HEK293T (cell line): ENCODE measurements around the gene WWOX.
"Not testable (repeated sequence)": the region's sequence is repeated elsewhere in the genome, so short reads cannot be mapped to it uniquely, and the experiment has no call there.

Source experiments
- CTCF ChIA-PET: fragments of 350-600 bp; formaldehyde crosslinking; extraction: SDS; loops from one replicate; lab custom pipeline; 2021; ENCODE audit warnings: antibody characterized with exemption, inconsistent platforms; lab: Yijun Ruan, JAX
- POLR2A ChIA-PET: fragments of 350-600 bp; formaldehyde crosslinking; extraction: SDS; loops from one replicate; lab custom pipeline; 2020; ENCODE audit warnings: antibody characterized with exemption, inconsistent platforms; lab: Yijun Ruan, JAX
- DNase-seq: peaks from one replicate; pipeline ENCODE4 v3.0.0; 2012; ENCODE audit warnings: mixed read lengths; ENCODE audit errors: extremely low spot score
- ARNT ChIP-seq: fragments of 450-650 bp; IDR thresholded peaks from 2 replicates; pipeline ENCODE4 v1.6.1; 2017; ENCODE audit warnings: mild to moderate bottlenecking
- BHLHE40 ChIP-seq: fragments of 450-650 bp; IDR thresholded peaks from 2 replicates; pipeline ENCODE4 v1.6.1; 2016; ENCODE audit warnings: mild to moderate bottlenecking, moderate library complexity, borderline replicate concordance
- CTBP1 ChIP-seq: fragments of 450-650 bp; IDR thresholded peaks from 2 replicates; pipeline ENCODE4 v1.6.1; 2016; ENCODE audit warnings: borderline replicate concordance
- ELF4 ChIP-seq: fragments of 450-650 bp; IDR thresholded peaks from 2 replicates; pipeline ENCODE4 v1.6.1; 2017; ENCODE audit warnings: antibody characterized with exemption
- FOXA1 ChIP-seq: fragments of 450-650 bp; IDR thresholded peaks from 2 replicates; pipeline ENCODE4 v1.6.1; 2016; ENCODE audit warnings: mild to moderate bottlenecking
- FOXK2 ChIP-seq: fragments of 450-650 bp; IDR thresholded peaks from 2 replicates; pipeline ENCODE4 v1.6.1; 2016; ENCODE audit warnings: mild to moderate bottlenecking
- FOXM1 ChIP-seq: fragments of 450-650 bp; IDR thresholded peaks from 2 replicates; pipeline ENCODE4 v1.6.1; 2017; ENCODE audit warnings: mild to moderate bottlenecking, borderline replicate concordance
- HDGF ChIP-seq: fragments of 450-650 bp; IDR thresholded peaks from 2 replicates; pipeline ENCODE4 v1.6.1; 2017; ENCODE audit warnings: antibody characterized with exemption, borderline replicate concordance
- L3MBTL2 ChIP-seq: fragments of 450-650 bp; conservative IDR thresholded peaks from 2 replicates; pipeline ENCODE4 v1.6.1; 2016; ENCODE audit warnings: mild to moderate bottlenecking
- LEF1 ChIP-seq: fragments of 450-650 bp; IDR thresholded peaks from 2 replicates; pipeline ENCODE4 v1.6.1; 2017; ENCODE audit warnings: mild to moderate bottlenecking, borderline replicate concordance
- NFRKB ChIP-seq: fragments of 450-650 bp; IDR thresholded peaks from 2 replicates; pipeline ENCODE4 v1.6.1; 2016; ENCODE audit warnings: mild to moderate bottlenecking, moderate library complexity
- PKNOX1 ChIP-seq: fragments of 450-650 bp; IDR thresholded peaks from 2 replicates; pipeline ENCODE4 v1.6.1; 2016
- SP1 ChIP-seq: fragments of 450-650 bp; IDR thresholded peaks from 2 replicates; pipeline ENCODE4 v1.6.1; 2017
- SUZ12 ChIP-seq: fragments of 450-650 bp; IDR thresholded peaks from 2 replicates; pipeline ENCODE4 v1.6.1; 2016; ENCODE audit warnings: mild to moderate bottlenecking
- TARDBP ChIP-seq: fragments of 450-650 bp; IDR thresholded peaks from 2 replicates; pipeline ENCODE4 v1.6.1; 2016
- ZNF384 ChIP-seq: fragments of 450-650 bp; IDR thresholded peaks from 2 replicates; pipeline ENCODE4 v1.6.1; 2016

Gene WWOX

DNA sequence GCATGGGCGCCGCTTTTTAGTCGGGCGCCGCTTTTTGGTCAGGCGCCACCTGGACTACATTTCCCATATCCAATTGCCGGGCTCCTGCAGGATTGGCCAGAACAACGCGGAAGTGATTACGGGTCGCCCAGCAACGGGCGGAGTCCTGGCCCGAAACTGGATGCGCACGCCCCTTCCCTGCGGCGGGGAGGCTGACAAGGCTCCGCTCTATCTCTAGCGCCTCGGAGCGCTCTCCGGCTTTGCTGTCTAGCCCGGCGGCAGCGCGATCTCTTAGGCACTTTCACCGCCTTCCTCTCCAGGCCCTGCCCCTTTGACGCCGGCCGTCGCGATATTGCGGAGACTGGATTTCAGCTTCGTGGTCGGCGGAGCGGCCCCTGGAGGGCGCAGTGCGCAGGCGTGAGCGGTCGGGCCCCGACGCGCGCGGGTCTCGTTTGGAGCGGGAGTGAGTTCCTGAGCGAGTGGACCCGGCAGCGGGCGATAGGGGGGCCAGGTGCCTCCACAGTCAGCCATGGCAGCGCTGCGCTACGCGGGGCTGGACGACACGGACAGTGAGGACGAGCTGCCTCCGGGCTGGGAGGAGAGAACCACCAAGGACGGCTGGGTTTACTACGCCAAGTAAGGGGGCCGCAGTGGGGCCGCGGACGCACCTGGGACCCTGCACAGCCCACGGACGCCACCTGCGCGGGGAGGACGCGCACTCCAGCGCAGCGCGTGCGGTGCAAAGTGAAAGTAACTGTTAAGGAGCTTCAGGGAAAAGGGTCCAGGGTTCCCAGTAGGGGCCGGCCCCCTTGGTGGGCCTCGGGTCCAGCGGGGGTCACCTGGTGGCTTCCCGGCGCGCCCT, at the start of gene WWOX:
TSS of gene WWOX (plus strand) at position 384 of the 841 bp plus-strand sequence.
- DNase-seq: peak; percentile 90
- TF ChIP-seq FOXM1 (peak; percentile 63; the same call in 1 of the 2 replicates), FOXK2 (no peak), CTBP1 (peak; percentile 64; the same call in 1 of the 2 replicates), ELF4 (peak; percentile 87)
- ChIA-PET POLR2A (interaction anchor here (0.8 to 1.6 kb wide), 7 partner anchors 9 to 101 kb away, joined by 3 to 10 read pairs (median 3); no protein-coding TSS in a partner anchor), CTCF (interaction anchor here (0.7 to 1.0 kb wide), 3 partner anchors 11 to 46 kb away, joined by 4 to 5 read pairs (median 5); no protein-coding TSS in a partner anchor)

DNA sequence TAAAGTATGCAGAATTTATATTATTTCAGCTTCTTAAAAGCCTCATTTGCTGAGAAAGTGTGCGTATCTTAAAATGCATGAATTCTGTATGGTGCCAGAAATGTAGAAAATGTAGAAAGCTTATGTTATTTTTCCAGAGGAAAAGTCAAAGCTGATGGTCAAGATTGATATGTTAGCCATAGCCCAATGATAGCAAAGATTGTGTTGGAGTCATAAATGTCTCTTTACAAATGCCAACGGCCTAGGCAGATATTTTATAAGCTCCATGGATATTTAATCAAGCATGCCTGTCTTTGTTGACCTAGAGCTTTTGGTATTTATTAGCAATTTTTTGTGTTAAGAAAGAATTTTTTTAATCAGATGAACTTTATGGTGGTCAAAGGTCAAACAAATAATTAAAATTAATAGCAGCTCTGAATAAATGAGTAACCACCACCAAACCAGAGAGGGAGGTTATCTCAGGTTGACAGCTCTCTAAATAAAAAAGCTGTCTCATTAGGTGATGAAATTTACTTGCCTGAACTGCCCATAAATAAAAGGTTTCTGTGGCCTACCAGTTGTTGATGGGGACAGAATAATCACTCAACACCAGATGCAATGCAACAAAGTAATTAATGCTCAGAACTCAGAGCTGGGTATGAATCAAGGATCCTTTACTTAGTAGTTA, 48.6 kb upstream of the WWOX start:
- POLR2A ChIA-PET: interaction anchor here (1.2 kb wide), 1 partner anchor 18 kb away, joined by 3 read pairs; no protein-coding TSS in a partner anchor
- TF ChIP-seq SUZ12: no peak
- TF ChIP-seq CTBP1: no peak
- TF ChIP-seq PKNOX1: no peak
- no peak for TF ChIP-seq ZNF384
- TF ChIP-seq FOXA1: no peak
- TF ChIP-seq ARNT: no peak
- TF ChIP-seq NFRKB: no peak
- TF ChIP-seq ELF4: no peak
- CTCF ChIA-PET: interaction anchor here (0.6 kb wide), 1 partner anchor 90 kb away, joined by 3 read pairs; no protein-coding TSS in a partner anchor
- DNase-seq: no peak

- ChIA-PET POLR2A (no interaction called here), CTCF (no interaction called here)
- no peak for DNase-seq
- TF ChIP-seq SUZ12: no peak
- TF ChIP-seq L3MBTL2: no peak
- no peak for TF ChIP-seq HDGF
- TF ChIP-seq BHLHE40: no peak
- TF ChIP-seq LEF1: no peak
- no peak for TF ChIP-seq FOXM1
- no peak for TF ChIP-seq SP1
- TF ChIP-seq NFRKB: no peak
- TF ChIP-seq ELF4: no peak
- no peak for TF ChIP-seq TARDBP
- no peak for TF ChIP-seq ARNT
- no peak for TF ChIP-seq PKNOX1
- TF ChIP-seq CTBP1: no peak
- no peak for TF ChIP-seq ZNF384
- TF ChIP-seq FOXA1: no peak
- no peak for TF ChIP-seq FOXK2
These were observed 41.5 kb upstream of the WWOX start for GRCh38 chr16:78057803-78058564.

GRCh38 chr16:78059806-78060205, 39.6 kb upstream of the WWOX start:
- POLR2A ChIA-PET, DNase-seq, CTCF ChIA-PET: not testable (repeated sequence)

- no peak for DNase-seq
- ChIA-PET CTCF (no interaction called here), POLR2A (no interaction called here)
- no peak for TF ChIP-seq FOXM1
- no peak for TF ChIP-seq FOXA1
- TF ChIP-seq NFRKB: no peak
- no peak for TF ChIP-seq LEF1
- no peak for TF ChIP-seq FOXK2
- TF ChIP-seq HDGF: no peak
- TF ChIP-seq PKNOX1: no peak
- no peak for TF ChIP-seq SUZ12
- TF ChIP-seq ARNT: no peak
- no peak for TF ChIP-seq ZNF384
- TF ChIP-seq SP1: no peak
- TF ChIP-seq CTBP1: no peak
- TF ChIP-seq ELF4: no peak
- TF ChIP-seq L3MBTL2: no peak
- TF ChIP-seq TARDBP: no peak
- TF ChIP-seq BHLHE40: no peak
These were observed 39.2 kb upstream of the WWOX start for GRCh38 chr16:78060295-78060694.

GRCh38 chr16:78060809-78061208, 38.6 kb upstream of the WWOX start:
- TF ChIP-seq HDGF: no peak
- TF ChIP-seq ELF4: no peak
- no peak for TF ChIP-seq BHLHE40
- TF ChIP-seq NFRKB: no peak
- TF ChIP-seq L3MBTL2: no peak
- TF ChIP-seq FOXM1: no peak
- no peak for TF ChIP-seq FOXA1
- TF ChIP-seq ZNF384: no peak
- no peak for TF ChIP-seq LEF1
- ChIA-PET CTCF (no interaction called here), POLR2A (no interaction called here)

More at GRCh38 chr16:78060809-78061208, 38.6 kb upstream of the WWOX start:
- no peak for DNase-seq
